ENCODE results near the gene G2E3. TPM values are rescaled to one million over a fixed set of nuclear protein-coding genes. Genes with fewer than 3 reads are reported as not detected.

Gene G2E3
- total and polyA plus RNA-seq, 2 of the 13 experiments (the other 11 are each of a cell fraction or from before 2014, with no cell fraction given), result 22.8 to 63.0 TPM

DNA sequence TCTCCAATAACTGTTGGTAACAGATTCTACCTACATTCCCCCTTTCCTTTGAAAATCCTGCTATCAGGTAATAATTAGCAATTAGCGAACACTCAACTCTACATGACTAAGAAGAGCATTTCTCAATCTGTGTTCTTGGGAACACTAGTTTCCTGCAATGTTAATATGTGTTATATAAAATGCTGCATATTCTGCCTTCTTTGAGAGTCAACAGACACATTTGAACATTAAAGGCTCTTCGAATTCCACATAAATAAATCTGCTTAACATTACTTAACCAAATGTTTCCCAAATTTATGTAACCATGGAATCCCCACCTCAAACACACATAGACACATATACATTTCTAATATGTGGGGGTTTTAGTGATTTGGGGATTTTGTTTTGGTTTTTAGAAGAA is 41.2 kb upstream of the G2E3 start:
- in situ Hi-C loops (cut with HindIII; ENCODE audit: extremely low pct_ligation_motif_present, low pct_unique_long_range_greater_than_20kb), result no loop called here
- BruUV-seq (replicated peaks), result no TSS peak
- no peak for FAIRE-seq
- ChIA-PET CTCF (ENCODE audit: low intra/inter-chr PET ratio, low total read pairs) (no interaction called here), POLR2A (no interaction called here)
- Histone ChIP-seq H3K79me2 (ENCODE audit: insufficient read depth, low read length) (no peaks in the 10 kb centered on the region), H3K4me3 (replicated peaks in 1 of 3; ENCODE audit: insufficient read depth in 1 of 3, low read depth in 2 of 3, low read length in 3 of 3) (no peak overlapping the region), H3K9ac (ENCODE audit: insufficient read depth, low read depth, low read length) (no peak overlapping the region), H4K20me1 (ENCODE audit: insufficient read depth, low read length) (no peaks in the 10 kb centered on the region), H3K4me2 (ENCODE audit: low read depth, low read length) (no peak overlapping the region), H3K27me3 (ENCODE audit: control insufficient read depth in 1 of 2, insufficient read depth in 2 of 2, low read length in 2 of 2) (no peaks in the 10 kb centered on the region), H3K9me3 (ENCODE audit: low read length) (no peaks in the 10 kb centered on the region), H3K4me1 (ENCODE audit: insufficient read depth, low read length) (no peaks in the 10 kb centered on the region), H2AFZ (ENCODE audit: low read length) (no peak overlapping the region), H3K27ac (ENCODE audit: extremely low read length, insufficient read depth, low read length) (no peak overlapping the region), H3K36me3 (replicated peaks in 1 of 2; ENCODE audit: control insufficient read depth in 1 of 2, insufficient read depth in 2 of 2, low read length in 2 of 2) (no peaks in the 10 kb centered on the region)
- intact Hi-C loops (cut with micrococcal nuclease; ENCODE audit: unreplicated experiment), result no loop called here
- WGBS (ENCODE audit: low lambda C conversion rate), result 0% methylated on average over 2 of the region's 2 CpGs
- DNase-seq (ENCODE audit: low spot score), result no peak
- ATAC-seq, result no peak
- no peak for TF ChIP-seq ZBTB7B (CRISPR knock-in tag; IDR thresholded peaks at IDR 0.05)
- TF ChIP-seq TP53 (CRISPR knock-in tag; conservative IDR thresholded peaks at IDR 0.05), result no peak
- no peak for TF ChIP-seq ZNF33A (CRISPR knock-in tag; IDR thresholded peaks at IDR 0.05; ENCODE audit: borderline replicate concordance)
- no peak for TF ChIP-seq RFX3 (CRISPR knock-in tag; IDR thresholded peaks at IDR 0.05)
- TF ChIP-seq RFXAP (CRISPR knock-in tag; IDR thresholded peaks at IDR 0.05; ENCODE audit: borderline replicate concordance), result no peak
- no peak for TF ChIP-seq ZFP41 (CRISPR knock-in tag; IDR thresholded peaks at IDR 0.05; ENCODE audit: borderline replicate concordance)
- TF ChIP-seq ZNF782 (CRISPR knock-in tag; IDR thresholded peaks at IDR 0.05; ENCODE audit: borderline replicate concordance), result no peak
- TF ChIP-seq, protein P1, sequence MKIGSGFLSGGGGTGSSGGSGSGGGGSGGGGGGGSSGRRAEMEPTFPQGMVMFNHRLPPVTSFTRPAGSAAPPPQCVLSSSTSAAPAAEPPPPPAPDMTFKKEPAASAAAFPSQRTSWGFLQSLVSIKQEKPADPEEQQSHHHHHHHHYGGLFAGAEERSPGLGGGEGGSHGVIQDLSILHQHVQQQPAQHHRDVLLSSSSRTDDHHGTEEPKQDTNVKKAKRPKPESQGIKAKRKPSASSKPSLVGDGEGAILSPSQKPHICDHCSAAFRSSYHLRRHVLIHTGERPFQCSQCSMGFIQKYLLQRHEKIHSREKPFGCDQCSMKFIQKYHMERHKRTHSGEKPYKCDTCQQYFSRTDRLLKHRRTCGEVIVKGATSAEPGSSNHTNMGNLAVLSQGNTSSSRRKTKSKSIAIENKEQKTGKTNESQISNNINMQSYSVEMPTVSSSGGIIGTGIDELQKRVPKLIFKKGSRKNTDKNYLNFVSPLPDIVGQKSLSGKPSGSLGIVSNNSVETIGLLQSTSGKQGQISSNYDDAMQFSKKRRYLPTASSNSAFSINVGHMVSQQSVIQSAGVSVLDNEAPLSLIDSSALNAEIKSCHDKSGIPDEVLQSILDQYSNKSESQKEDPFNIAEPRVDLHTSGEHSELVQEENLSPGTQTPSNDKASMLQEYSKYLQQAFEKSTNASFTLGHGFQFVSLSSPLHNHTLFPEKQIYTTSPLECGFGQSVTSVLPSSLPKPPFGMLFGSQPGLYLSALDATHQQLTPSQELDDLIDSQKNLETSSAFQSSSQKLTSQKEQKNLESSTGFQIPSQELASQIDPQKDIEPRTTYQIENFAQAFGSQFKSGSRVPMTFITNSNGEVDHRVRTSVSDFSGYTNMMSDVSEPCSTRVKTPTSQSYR (CRISPR knock-in tag; IDR thresholded peaks at IDR 0.05; ENCODE audit: borderline replicate concordance), result no peak
- TF ChIP-seq NPAS2 (CRISPR knock-in tag; IDR thresholded peaks at IDR 0.05; ENCODE audit: borderline replicate concordance), result no peak
- TF ChIP-seq EEA1 (CRISPR knock-in tag; IDR thresholded peaks at IDR 0.05; ENCODE audit: borderline replicate concordance), result no peak
- TF ChIP-seq, protein P2, sequence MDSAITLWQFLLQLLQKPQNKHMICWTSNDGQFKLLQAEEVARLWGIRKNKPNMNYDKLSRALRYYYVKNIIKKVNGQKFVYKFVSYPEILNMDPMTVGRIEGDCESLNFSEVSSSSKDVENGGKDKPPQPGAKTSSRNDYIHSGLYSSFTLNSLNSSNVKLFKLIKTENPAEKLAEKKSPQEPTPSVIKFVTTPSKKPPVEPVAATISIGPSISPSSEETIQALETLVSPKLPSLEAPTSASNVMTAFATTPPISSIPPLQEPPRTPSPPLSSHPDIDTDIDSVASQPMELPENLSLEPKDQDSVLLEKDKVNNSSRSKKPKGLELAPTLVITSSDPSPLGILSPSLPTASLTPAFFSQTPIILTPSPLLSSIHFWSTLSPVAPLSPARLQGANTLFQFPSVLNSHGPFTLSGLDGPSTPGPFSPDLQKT (CRISPR knock-in tag; IDR thresholded peaks at IDR 0.05; ENCODE audit: borderline replicate concordance), result no peak
- TF ChIP-seq ZNF451 (CRISPR knock-in tag; IDR thresholded peaks at IDR 0.05), result no peak
- no peak for TF ChIP-seq POLR2A (IDR thresholded peaks at IDR 0.05; ENCODE audit: insufficient read depth in 1 of 2, low read depth in 2 of 2, low read length in 2 of 2)
- TF ChIP-seq, protein P3, sequence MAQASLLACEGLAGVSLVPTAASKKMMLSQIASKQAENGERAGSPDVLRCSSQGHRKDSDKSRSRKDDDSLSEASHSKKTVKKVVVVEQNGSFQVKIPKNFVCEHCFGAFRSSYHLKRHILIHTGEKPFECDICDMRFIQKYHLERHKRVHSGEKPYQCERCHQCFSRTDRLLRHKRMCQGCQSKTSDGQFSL (CRISPR knock-in tag; IDR thresholded peaks at IDR 0.05), result no peak
- no peak for TF ChIP-seq ZNF672 (CRISPR knock-in tag; IDR thresholded peaks at IDR 0.05)
